Right ventricle myocardium superior (tissue), 1 donor: ENCODE data around the gene COX8C. TPM values are rescaled to one million over a fixed set of nuclear protein-coding genes. Genes with fewer than 3 reads are reported as not detected.
"Not testable (repeated sequence)": the region's sequence is repeated elsewhere in the genome, so short reads cannot be mapped to it uniquely, and the experiment has no call there.

Experiments
- ATAC-seq: fragments of 200-7000 bp; cut with Tn5 transposase; one replicate; pipeline ENCODE4 v1.9.1; 2020; ENCODE audit warnings: mild to moderate bottlenecking; ENCODE audit not compliant: poor library complexity
- DNase-seq: peaks from one replicate; pipeline ENCODE4 v3.0.0-alpha.2; 2020
- intact Hi-C: fragments of 100-400 bp; cut with DNase I; formaldehyde crosslinking; loops from one replicate; pipeline ENCODE4 v1.11.2; 2022
- total RNA-seq: library from RNA; stranded (reverse); fragmentation: NEBNext Ultra II Directional; extraction: Animal tissue kit (Norgen Biotek cat#: 25700); gene quantifications from one replicate; pipeline ENCODE4 v1.2.1, GENCODE V29; 2021
- donor health status: DM: no; HTN: yes; CAD: no; lungs with severe emphysema.

The COX8C gene
- total RNA-seq, 1 donor from 2014 or later = 0.94 TPM

DNA sequence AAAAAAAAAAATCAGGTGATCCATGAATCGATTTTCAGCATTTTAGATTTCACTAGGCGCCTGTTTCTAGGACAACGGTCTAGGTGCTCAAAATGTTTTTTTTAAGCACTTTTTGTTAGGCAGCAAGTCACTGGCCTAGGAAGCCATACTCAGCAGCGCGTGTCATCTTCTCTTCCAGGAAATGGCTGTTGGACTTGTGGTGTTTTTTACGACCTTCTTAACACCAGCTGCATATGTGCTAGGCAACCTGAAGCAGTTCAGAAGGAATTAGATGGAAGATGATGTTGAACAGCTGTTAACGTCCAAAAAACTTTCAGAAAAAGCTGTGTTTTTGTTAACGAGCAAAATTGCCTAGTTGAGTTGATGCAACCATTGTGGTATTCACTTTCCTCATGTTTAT, 868 bp downstream of the COX8C start:
- no peak for DNase-seq
- intact Hi-C loops = no loop called here
- no peak for ATAC-seq

- intact Hi-C loops = no loop called here
- ATAC-seq (no peak), DNase-seq (no peak)
Measured at GRCh38 chr14:93348292-93348691, 1.3 kb downstream of the COX8C start.

DNA sequence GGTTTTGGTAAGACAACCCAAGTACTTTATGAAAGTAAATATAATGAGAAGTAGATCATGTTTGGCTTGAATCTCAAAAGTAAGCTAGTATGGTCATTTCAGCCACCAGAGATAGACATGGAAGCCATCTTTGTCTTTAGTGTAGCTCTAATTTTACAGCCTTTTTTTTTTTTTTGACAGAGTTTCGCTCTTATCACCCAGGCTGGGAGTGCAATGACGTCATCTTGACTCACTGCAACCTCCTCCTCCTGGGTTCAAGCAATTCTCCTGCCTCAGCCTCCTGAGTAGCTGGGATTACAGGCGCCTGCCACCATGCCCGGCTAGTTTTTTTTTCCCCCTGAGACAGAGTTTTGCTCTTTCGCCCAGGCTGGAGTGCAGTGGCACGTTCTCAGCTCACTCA, 7.9 kb downstream of the COX8C start:
- DNase-seq, ATAC-seq, intact Hi-C loops: not testable (repeated sequence)

GRCh38 chr14:93368996-93369712, 22.2 kb downstream of the COX8C start:
- no peak for ATAC-seq
- DNase-seq = no peak
- intact Hi-C loops = no loop called here

DNA sequence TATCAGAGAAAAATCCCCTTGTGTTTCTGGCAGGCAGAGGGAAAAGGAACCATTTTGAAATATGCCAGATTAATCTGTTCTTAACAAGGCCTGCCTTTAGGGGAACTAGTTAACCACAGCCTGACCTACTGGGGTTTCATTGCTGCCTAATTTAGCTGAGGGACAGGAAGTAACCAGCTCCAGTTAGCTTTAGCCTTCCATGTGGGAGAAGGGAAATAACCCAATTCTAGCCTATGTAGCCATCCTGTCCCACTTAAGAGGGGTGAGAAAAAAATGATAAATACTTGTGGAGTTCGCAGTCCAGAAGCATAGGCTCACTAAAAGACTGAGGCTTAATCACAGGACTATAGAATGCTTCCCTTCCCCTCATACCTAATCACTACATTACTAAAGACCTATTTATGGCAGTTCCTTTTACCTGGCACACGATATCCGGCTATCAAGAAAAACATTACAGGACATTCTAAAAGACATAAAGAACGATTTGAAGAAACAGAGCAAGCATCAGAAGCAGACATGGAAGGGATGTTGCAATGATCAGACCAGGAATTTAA, 22.8 kb downstream of the COX8C start:
- DNase-seq = no peak
- no peak for ATAC-seq
- intact Hi-C loops = no loop called here

GRCh38 chr14:93375673-93376156, 28.7 kb downstream of the COX8C start:
- DNase-seq (no peak), ATAC-seq (no peak)
- intact Hi-C loops = no loop called here

GRCh38 chr14:93379831-93380230, 32.8 kb downstream of the COX8C start:
- intact Hi-C loops = no loop called here
- DNase-seq (no peak), ATAC-seq (no peak)

DNA sequence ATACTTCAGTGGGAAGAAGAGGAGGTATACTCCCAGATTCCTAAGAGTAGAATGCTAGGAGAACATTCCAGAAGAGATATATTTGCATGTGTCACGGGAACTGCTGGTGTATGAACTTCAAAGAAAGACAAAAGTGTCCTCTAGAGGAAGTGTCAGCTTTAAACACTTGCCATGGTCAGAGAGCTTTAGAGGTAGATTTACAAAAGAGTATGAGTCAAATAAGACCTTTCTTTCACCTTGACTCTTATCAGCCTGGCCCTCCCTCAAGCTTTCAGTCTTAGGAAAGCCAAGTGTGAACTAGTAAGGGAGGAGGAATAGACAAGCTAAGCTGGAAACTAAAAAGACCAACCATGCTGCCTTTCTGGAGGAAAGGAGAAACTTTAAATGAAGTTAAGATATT, 34.7 kb downstream of the COX8C start:
- DNase-seq (no peak), ATAC-seq (no peak)
- intact Hi-C loops = no loop called here

GRCh38 chr14:93384256-93384655, 37.3 kb downstream of the COX8C start:
- ATAC-seq, intact Hi-C loops, DNase-seq: not testable (repeated sequence)

GRCh38 chr14:93395231-93395630, 48.2 kb downstream of the COX8C start:
- no peak for DNase-seq
- ATAC-seq = no peak
- intact Hi-C loops = no loop called here

- no peak for ATAC-seq
- intact Hi-C loops = no loop called here
Measured at GRCh38 chr14:93396456-93396855, 49.5 kb downstream of the COX8C start.

More at GRCh38 chr14:93396456-93396855, 49.5 kb downstream of the COX8C start:
- DNase-seq = no peak

Other genes with a start within 250 kb of the COX8C start
- gene ITPK1, start 231.3 kb upstream of the COX8C start, total RNA-seq = 115 TPM
- 55.9 TPM for gene MOAP1, start 162.3 kb upstream of the COX8C start, total RNA-seq
- gene LYSET, start 161.9 kb upstream of the COX8C start, total RNA-seq = 21.0 TPM
- gene GON7, start 140.1 kb upstream of the COX8C start, total RNA-seq = 16.3 TPM
- 16.1 TPM for gene UBR7, start 139.9 kb upstream of the COX8C start, total RNA-seq
- 15.9 TPM for gene BTBD7, start 14.1 kb upstream of the COX8C start, total RNA-seq
- 0.22 TPM for gene UNC79, start 83.8 kb downstream of the COX8C start, total RNA-seq